CD4-positive, alpha-beta T cell (primary cell): ENCODE measurements around the gene BHLHA9. TPM values are rescaled to one million over a fixed set of nuclear protein-coding genes. Genes with fewer than 3 reads are reported as not detected.
A peak's percentile ranks its signal among the peaks of the same experiment; 100 is the strongest.

Experiments
- ATAC-seq: fragments of 200-7000 bp; cut with Tn5 transposase; one replicate; pipeline ENCODE4 v1.10.0; 2022; ENCODE audit warnings: mild to moderate bottlenecking; ENCODE audit not compliant: poor library complexity
- CTCF ChIA-PET: fragments of 350-600 bp; sonication (Branson Sonifier 250); formaldehyde crosslinking; loops from one replicate; lab custom pipeline; 2021; ENCODE audit warnings: antibody characterized with exemption, inconsistent platforms; lab: Charles Lee
- POLR2A ChIA-PET: fragments of 350-600 bp; sonication (Branson Sonifier 250); formaldehyde crosslinking; loops from one replicate; lab custom pipeline; 2021; ENCODE audit warnings: antibody characterized with exemption, inconsistent platforms; lab: Charles Lee
- DNase-seq, 14 experiments: peaks; one replicate each; pipeline ENCODE4 v3.0.0-alpha.2; 2013 to 2020; ENCODE audit warnings: mixed read lengths in 2 of 14
- H3K27ac ChIP-seq, 2 donors: one replicate each; pipeline versions ENCODE4 v1.5.1 to v1.7.0; 2013; ENCODE audit warnings: low read length in 2 of 2, low read depth in 1 of 2, mild to moderate bottlenecking in 1 of 2
- H3K27me3 ChIP-seq, 2 experiments: 1 replicate in 1 of 2; 2 replicates in 1 of 2; pipeline versions ENCODE4 v1.6.1 to v1.7.0; 2013; ENCODE audit warnings: low read length in 2 of 2, control low read depth in 1 of 2, mild to moderate bottlenecking in 1 of 2, moderate library complexity in 1 of 2; ENCODE audit not compliant: insufficient read depth in 2 of 2, control insufficient read depth in 1 of 2
- H3K36me3 ChIP-seq: one replicate; pipeline ENCODE4 v1.6.1; 2013; ENCODE audit warnings: low read length, control low read depth; ENCODE audit not compliant: insufficient read depth
- H3K4me1 ChIP-seq: one replicate; pipeline ENCODE4 v1.6.1; 2013; ENCODE audit warnings: low read length, control low read depth; ENCODE audit not compliant: insufficient read depth
- H3K4me3 ChIP-seq: one replicate; pipeline ENCODE4 v1.5.1; 2013; ENCODE audit warnings: mild to moderate bottlenecking, low read length, moderate library complexity
- H3K9me3 ChIP-seq, 2 experiments: 1 replicate in 1 of 2; 2 replicates in 1 of 2; pipeline versions ENCODE4 v1.6.1 to v1.7.0; 2013; ENCODE audit warnings: low read length in 2 of 2, mild to moderate bottlenecking in 2 of 2, control low read depth in 1 of 2, moderate library complexity in 1 of 2; ENCODE audit not compliant: control insufficient read depth in 1 of 2, insufficient read depth in 1 of 2
- H3K27ac Mint-ChIP-seq: one replicate; pipeline ENCODE4 v1.8.0; 2020; ENCODE audit warnings: mixed read lengths
- H3K27me3 Mint-ChIP-seq: one replicate; pipeline ENCODE4 v1.8.0; 2021; ENCODE audit warnings: mixed read lengths
- H3K36me3 Mint-ChIP-seq: one replicate; pipeline ENCODE4 v1.8.0; 2021; ENCODE audit warnings: low read depth, mixed read lengths
- H3K4me1 Mint-ChIP-seq: one replicate; pipeline ENCODE4 v1.8.0; 2021; ENCODE audit warnings: low read depth, mixed read lengths
- H3K4me3 Mint-ChIP-seq: one replicate; pipeline ENCODE4 v1.8.0; 2020; ENCODE audit warnings: mild to moderate bottlenecking, mixed read lengths
- H3K9me3 Mint-ChIP-seq: one replicate; pipeline ENCODE4 v1.8.0; 2020; ENCODE audit warnings: mixed read lengths
- CTCF ChIP-seq: fragments of 200-600 bp; IDR thresholded peaks from one replicate; pipeline ENCODE4 v1.8.0; 2022; ENCODE audit warnings: antibody characterized with exemption, mild to moderate bottlenecking
- intact Hi-C, 2 experiments: fragments of 100-400 bp; cut with DNase I in 1 of 2; cut with micrococcal nuclease in 1 of 2; formaldehyde crosslinking; loops; one replicate each; pipeline versions ENCODE4 v1.15.1 to v1.9.0; 2023 to 2025; cut with DNase I, micrococcal nuclease
- total RNA-seq, 174 experiments: library from RNA in 2 of 174; stranded (reverse) in 2 of 174; gene quantifications; one replicate each; pipeline ENCODE4 v1.2.3 and lab custom pipeline; 2021 to 2026

Gene BHLHA9
- total RNA-seq, 2 experiments from 2014 or later, result not detected

- Histone ChIP-seq H3K36me3 (no peaks in the 10 kb centered on the region), H3K4me1 (peaks cover 8% of the 10 kb centered on the region), H3K27me3 (peaks cover 25 to 28% of the 10 kb centered on the region in 2 experiments), H3K27ac (no peak overlapping the region), H3K9me3 (no peaks in the 10 kb centered on the region), H3K4me3 (no peak overlapping the region)
- ATAC-seq (no peak), DNase-seq (no peak)
- no peak overlapping the region for H3K27ac Mint-ChIP-seq
- H3K4me3 Mint-ChIP-seq, result no peak overlapping the region
- peaks cover under 1% of the 10 kb centered on the region for H3K4me1 Mint-ChIP-seq
- ChIA-PET CTCF (no interaction called here), POLR2A (no interaction called here)
- intact Hi-C loops, result no loop called here
- no peaks in the 10 kb centered on the region for H3K36me3 Mint-ChIP-seq
- no peaks in the 10 kb centered on the region for H3K9me3 Mint-ChIP-seq
- H3K27me3 Mint-ChIP-seq, result peaks cover 41% of the 10 kb centered on the region
- TF ChIP-seq CTCF, result no peak
Observed at GRCh38 chr17:1274245-1274608, 4.0 kb downstream of the BHLHA9 start.

GRCh38 chr17:1275205-1275961 lies 5.1 kb downstream of the BHLHA9 start:
- no peak for ATAC-seq
- peaks cover 8% of the 10 kb centered on the region for H3K4me1 ChIP-seq
- no peak for DNase-seq
- Mint-ChIP-seq H3K27ac (no peak overlapping the region), H3K4me3 (no peak overlapping the region), H3K36me3 (no peaks in the 10 kb centered on the region), H3K27me3 (peaks cover 35% of the 10 kb centered on the region), H3K9me3 (no peaks in the 10 kb centered on the region), H3K4me1 (no peaks in the 10 kb centered on the region)
- intact Hi-C loops, result loop anchor here in 1 of 2 experiments (5.0 kb wide), 1 partner anchor 357 kb away; no protein-coding TSS in a partner anchor
- ChIA-PET POLR2A (no interaction called here), CTCF (interaction anchor here (2.8 kb wide), 1 partner anchor 57 kb away, joined by 13 read pairs; no protein-coding TSS in a partner anchor)
- no peaks in the 10 kb centered on the region for H3K9me3 ChIP-seq
- H3K36me3 ChIP-seq, result no peaks in the 10 kb centered on the region
- no peak overlapping the region for H3K27ac ChIP-seq
- TF ChIP-seq CTCF, result no peak
- no peak overlapping the region for H3K4me3 ChIP-seq
- peaks cover 16 to 17% of the 10 kb centered on the region in 2 experiments for H3K27me3 ChIP-seq

GRCh38 chr17:1275962-1276736 lies 5.9 kb downstream of the BHLHA9 start:
- Histone ChIP-seq H3K9me3 (no peaks in the 10 kb centered on the region), H3K27ac (no peak overlapping the region), H3K4me1 (peaks cover 8% of the 10 kb centered on the region), H3K4me3 (no peak overlapping the region), H3K27me3 (peaks cover 13 to 15% of the 10 kb centered on the region in 2 experiments), H3K36me3 (no peaks in the 10 kb centered on the region)
- no peaks in the 10 kb centered on the region for H3K36me3 Mint-ChIP-seq
- peaks cover 35% of the 10 kb centered on the region for H3K27me3 Mint-ChIP-seq
- no peaks in the 10 kb centered on the region for H3K9me3 Mint-ChIP-seq
- DNase-seq (peak; percentile 58 to 86 (median 70)), ATAC-seq (peak; percentile 76)
- H3K27ac Mint-ChIP-seq, result no peak overlapping the region
- H3K4me1 Mint-ChIP-seq, result no peaks in the 10 kb centered on the region
- POLR2A ChIA-PET, result no interaction called here
- intact Hi-C loops, result loop anchor here (1.0 to 5.0 kb wide), 4 partner anchors 17 to 356 kb away; no protein-coding TSS in a partner anchor
- CTCF ChIA-PET, result interaction anchor here (2.8 kb wide), 1 partner anchor 56 kb away, joined by 13 read pairs; no protein-coding TSS in a partner anchor
- no peak overlapping the region for H3K4me3 Mint-ChIP-seq
- peak; percentile 85 for TF ChIP-seq CTCF
